Smooth muscle cell (in vitro differentiated cells): ENCODE results near the gene CNKSR3. TPM values are rescaled to one million over a fixed set of nuclear protein-coding genes. Genes with fewer than 3 reads are reported as not detected.

Experiments
- DNase-seq: peaks from one replicate; lab custom pipeline; 2025; ENCODE audit not compliant: unreplicated experiment; lab: John Stamatoyannopoulos, UW
- H2AFZ ChIP-seq: fragments of 200-600 bp; sonication (generic); 2 replicates; pipeline ENCODE4 v1.6.0; 2016; ENCODE audit warnings: antibody characterized with exemption, low read depth, mild to moderate bottlenecking
- H3F3A ChIP-seq: fragments of 200-600 bp; sonication (generic); 2 replicates; pipeline ENCODE4 v1.6.0; 2017; ENCODE audit warnings: antibody characterized with exemption, low read depth
- H3K27ac ChIP-seq: fragments of 200-600 bp; sonication (generic); 2 replicates; pipeline ENCODE4 v1.5.1; 2016; ENCODE audit warnings: low read depth, mild to moderate bottlenecking
- H3K27me3 ChIP-seq: fragments of 200-600 bp; sonication (generic); 2 replicates; pipeline ENCODE4 v1.6.1; 2016; ENCODE audit warnings: low read depth, mild to moderate bottlenecking
- H3K36me3 ChIP-seq: fragments of 200-600 bp; sonication (generic); 2 replicates; pipeline ENCODE4 v1.5.1; 2016; ENCODE audit warnings: low read depth
- H3K4me1 ChIP-seq: fragments of 200-600 bp; sonication (generic); 2 replicates; pipeline ENCODE4 v1.5.1; 2016; ENCODE audit warnings: low read depth
- H3K4me2 ChIP-seq: fragments of 200-600 bp; sonication (generic); 2 replicates; pipeline ENCODE4 v1.6.0; 2016; ENCODE audit warnings: mild to moderate bottlenecking
- H3K4me3 ChIP-seq: fragments of 200-600 bp; sonication (generic); 2 replicates; pipeline ENCODE4 v1.5.1; 2016; ENCODE audit warnings: mild to moderate bottlenecking
- H3K79me2 ChIP-seq: fragments of 200-600 bp; sonication (generic); 2 replicates; pipeline ENCODE4 v1.6.0; 2016; ENCODE audit warnings: low read depth, mild to moderate bottlenecking
- H3K9ac ChIP-seq: fragments of 200-600 bp; sonication (generic); 2 replicates; pipeline ENCODE4 v1.6.0; 2016; ENCODE audit warnings: low read depth
- H3K9me3 ChIP-seq: fragments of 200-600 bp; sonication (generic); replicated peaks from 2 replicates; pipeline ENCODE4 v1.5.1; 2016; ENCODE audit warnings: low read depth
- H4K20me1 ChIP-seq: fragments of 200-600 bp; sonication (generic); 2 replicates; pipeline ENCODE4 v1.6.0; 2016; ENCODE audit warnings: low read depth
- CTCF ChIP-seq: fragments of 200-600 bp; sonication (generic); IDR thresholded peaks from 2 replicates; pipeline ENCODE4 v1.5.1; 2017; ENCODE audit warnings: borderline replicate concordance, mild to moderate bottlenecking, antibody characterized with exemption; ENCODE audit not compliant: insufficient read depth, poor library complexity, severe bottlenecking
- WGBS: methylation state at CpG from one replicate; pipeline ENCODE4 v1.1.7; 2016; ENCODE audit warnings: low lambda C conversion rate; 5-methylcytosine and 5-hydroxymethylcytosine counted together
- polyA plus RNA-seq: library from polyadenylated mRNA; unstranded; fragments of >200 nt; fragmentation: Nextera tagmentation; extraction: Ambion mirVana; gene quantifications from 2 replicates; pipeline ENCODE4 v1.2.1, GENCODE V29; 2016
- total RNA-seq: library from RNA; depleted of rRNA; stranded (reverse); fragments of >200 nt; gene quantifications from 2 replicates; pipeline ENCODE4 v1.2.3, GENCODE V29; 2014

Gene CNKSR3
- total and polyA plus RNA-seq, 2 experiments from 2014 or later, result 5.0 to 5.5 TPM

- DNase-seq, result no peak
- no peak overlapping the region for H3K4me2 ChIP-seq
- no peaks in the 10 kb centered on the region for H3K79me2 ChIP-seq
- WGBS, result 97% methylated on average over 6 of the region's 6 CpGs
- H3F3A ChIP-seq, result no peaks in the 10 kb centered on the region
- no peak for TF ChIP-seq CTCF
- no peaks in the 10 kb centered on the region for H3K4me1 ChIP-seq
- H3K36me3 ChIP-seq, result no peaks in the 10 kb centered on the region
- H3K9me3 ChIP-seq, result no peaks in the 10 kb centered on the region
- no peaks in the 10 kb centered on the region for H4K20me1 ChIP-seq
- no peak overlapping the region for H3K4me3 ChIP-seq
- no peak overlapping the region for H3K9ac ChIP-seq
- H3K27me3 ChIP-seq, result no peaks in the 10 kb centered on the region
- H3K27ac ChIP-seq, result no peak overlapping the region
- no peak overlapping the region for H2AFZ ChIP-seq
Measured at GRCh38 chr6:154383273-154383672, 127.2 kb downstream of the CNKSR3 start.

GRCh38 chr6:154382740-154383139, 127.7 kb downstream of the CNKSR3 start:
- Histone ChIP-seq H3K9ac (no peak overlapping the region), H3F3A (no peaks in the 10 kb centered on the region), H2AFZ (no peak overlapping the region), H3K9me3 (no peaks in the 10 kb centered on the region), H3K4me3 (no peak overlapping the region), H3K27ac (no peak overlapping the region), H3K79me2 (no peaks in the 10 kb centered on the region), H3K36me3 (no peaks in the 10 kb centered on the region), H4K20me1 (no peaks in the 10 kb centered on the region), H3K27me3 (no peaks in the 10 kb centered on the region), H3K4me2 (no peak overlapping the region), H3K4me1 (no peaks in the 10 kb centered on the region)
- no peak for DNase-seq
- no peak for TF ChIP-seq CTCF
- whole genome bisulfite sequencing, result 84% methylated on average over 7 of the region's 8 CpGs

- no peak overlapping the region for H3K4me2 ChIP-seq
- H3K36me3 ChIP-seq, result no peaks in the 10 kb centered on the region
- 97% methylated on average over 4 of the region's 4 CpGs for WGBS
- no peaks in the 10 kb centered on the region for H3K27me3 ChIP-seq
- no peaks in the 10 kb centered on the region for H3K79me2 ChIP-seq
- H3K27ac ChIP-seq, result no peak overlapping the region
- H2AFZ ChIP-seq, result no peak overlapping the region
- no peak overlapping the region for H3K9ac ChIP-seq
- no peaks in the 10 kb centered on the region for H3K9me3 ChIP-seq
- TF ChIP-seq CTCF, result no peak
- no peaks in the 10 kb centered on the region for H3F3A ChIP-seq
- H4K20me1 ChIP-seq, result no peaks in the 10 kb centered on the region
- no peak for DNase-seq
- H3K4me1 ChIP-seq, result no peaks in the 10 kb centered on the region
- H3K4me3 ChIP-seq, result no peak overlapping the region
Measured at GRCh38 chr6:154381548-154381947, 128.9 kb downstream of the CNKSR3 start.

- no peak for TF ChIP-seq CTCF
- WGBS, result 87% methylated on average over 2 of the region's 2 CpGs
Measured at GRCh38 chr6:154380741-154381140, 129.7 kb downstream of the CNKSR3 start.

More at GRCh38 chr6:154380741-154381140, 129.7 kb downstream of the CNKSR3 start:
- no peaks in the 10 kb centered on the region for H4K20me1 ChIP-seq
- no peak overlapping the region for H3K27ac ChIP-seq
- H3K9ac ChIP-seq, result no peak overlapping the region
- H2AFZ ChIP-seq, result no peak overlapping the region
- no peaks in the 10 kb centered on the region for H3K9me3 ChIP-seq
- no peaks in the 10 kb centered on the region for H3K4me1 ChIP-seq
- H3F3A ChIP-seq, result no peaks in the 10 kb centered on the region
- H3K36me3 ChIP-seq, result no peaks in the 10 kb centered on the region
- H3K4me2 ChIP-seq, result no peak overlapping the region
- H3K27me3 ChIP-seq, result no peaks in the 10 kb centered on the region
- H3K4me3 ChIP-seq, result no peak overlapping the region
- H3K79me2 ChIP-seq, result no peaks in the 10 kb centered on the region
- DNase-seq, result no peak
